ENCODE data around the gene TMEM39A.
A peak's percentile ranks its signal among the peaks of the same experiment; 100 is the strongest.

The TMEM39A gene

GRCh38 chr3:119396870-119397269 is 66.5 kb downstream of the TMEM39A start:
- DNase-seq, result no peak

- no peak for DNase-seq
Observed at GRCh38 chr3:119395923-119396358, 67.5 kb downstream of the TMEM39A start.

GRCh38 chr3:119388577-119388976 is 74.8 kb downstream of the TMEM39A start:
- no peak for DNase-seq

- no peak for DNase-seq
Observed at GRCh38 chr3:119382134-119382533, 81.3 kb downstream of the TMEM39A start.

GRCh38 chr3:119380697-119381096 is 82.7 kb downstream of the TMEM39A start:
- peak; percentile 0 for DNase-seq

Measured in NCI-H510A treated with DMSO at 0.1 percent for 48 hours (cell line).